HG02798 (cell line): ENCODE data around the gene TGFBR1.
A peak's percentile ranks its signal among the peaks of the same experiment; 100 is the strongest.
"Not testable (repeated sequence)": the region's sequence is repeated elsewhere in the genome, so short reads cannot be mapped to it uniquely, and the experiment has no call there.

Experiments
- ATAC-seq: cut with Tn5 transposase; IDR thresholded peaks from one replicate; pipeline ENCODE4 v1.9.1; 2021; ENCODE audit warnings: mild to moderate bottlenecking; ENCODE audit not compliant: unreplicated experiment, poor library complexity

TGFBR1 gene

DNA sequence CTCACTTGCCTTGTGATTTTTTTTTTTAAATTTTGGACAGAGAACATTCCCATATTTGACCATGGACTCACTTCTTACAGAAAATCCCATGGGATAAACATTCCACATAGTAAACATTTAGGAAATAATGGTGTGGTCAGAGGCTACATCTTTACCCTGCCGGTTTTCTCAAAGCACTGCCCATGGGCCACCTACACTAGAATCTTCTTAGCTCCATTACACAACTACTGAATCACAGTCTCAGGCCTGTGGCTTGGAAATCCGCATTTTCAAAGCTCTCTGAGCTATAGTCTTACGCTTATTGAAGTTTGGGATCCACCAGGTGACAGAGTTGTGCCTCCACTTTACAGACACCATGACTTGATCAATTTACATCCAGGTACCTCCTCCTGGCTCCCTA, 77.4 kb downstream of the TGFBR1 start:
- ATAC-seq, result no peak

DNA sequence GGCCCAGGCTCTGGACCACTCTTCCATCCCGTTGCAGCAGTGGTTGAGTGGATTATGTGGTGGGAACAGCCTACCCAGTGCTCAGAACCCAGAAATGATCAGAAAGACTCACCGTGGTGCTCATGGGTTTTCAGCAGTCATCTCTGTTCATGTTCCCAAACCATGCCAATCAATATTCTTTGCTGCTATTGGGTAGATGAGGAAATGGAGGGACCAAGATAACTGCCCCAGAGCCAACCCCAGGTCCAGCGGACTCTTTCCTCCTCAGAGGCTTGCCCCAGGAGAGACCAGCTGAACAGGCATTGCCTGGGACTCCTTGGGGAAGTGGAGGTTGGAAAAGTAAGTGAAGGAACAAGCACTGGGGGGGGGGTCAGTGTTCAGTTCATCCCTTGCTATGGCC, 78.7 kb downstream of the TGFBR1 start:
- no peak for ATAC-seq

DNA sequence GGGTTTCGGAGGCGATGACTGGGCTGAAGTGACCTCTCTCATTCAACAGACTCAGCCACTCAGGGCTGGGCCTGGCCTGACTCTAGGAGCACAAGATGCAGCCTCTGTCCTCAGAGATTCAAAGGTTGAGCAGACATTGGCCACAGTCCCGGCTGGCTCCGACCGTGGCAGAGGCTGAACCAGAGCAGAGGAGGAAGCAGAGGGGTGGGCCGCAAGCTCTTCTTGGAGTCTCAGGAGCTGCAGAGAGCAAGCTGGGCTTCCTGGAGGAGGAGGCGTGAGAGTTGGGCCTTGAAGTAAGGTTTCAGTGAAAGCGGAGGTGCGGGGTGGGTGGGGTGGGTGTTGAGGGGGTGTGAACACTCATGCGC, 79.2 kb downstream of the TGFBR1 start:
- no peak for ATAC-seq

DNA sequence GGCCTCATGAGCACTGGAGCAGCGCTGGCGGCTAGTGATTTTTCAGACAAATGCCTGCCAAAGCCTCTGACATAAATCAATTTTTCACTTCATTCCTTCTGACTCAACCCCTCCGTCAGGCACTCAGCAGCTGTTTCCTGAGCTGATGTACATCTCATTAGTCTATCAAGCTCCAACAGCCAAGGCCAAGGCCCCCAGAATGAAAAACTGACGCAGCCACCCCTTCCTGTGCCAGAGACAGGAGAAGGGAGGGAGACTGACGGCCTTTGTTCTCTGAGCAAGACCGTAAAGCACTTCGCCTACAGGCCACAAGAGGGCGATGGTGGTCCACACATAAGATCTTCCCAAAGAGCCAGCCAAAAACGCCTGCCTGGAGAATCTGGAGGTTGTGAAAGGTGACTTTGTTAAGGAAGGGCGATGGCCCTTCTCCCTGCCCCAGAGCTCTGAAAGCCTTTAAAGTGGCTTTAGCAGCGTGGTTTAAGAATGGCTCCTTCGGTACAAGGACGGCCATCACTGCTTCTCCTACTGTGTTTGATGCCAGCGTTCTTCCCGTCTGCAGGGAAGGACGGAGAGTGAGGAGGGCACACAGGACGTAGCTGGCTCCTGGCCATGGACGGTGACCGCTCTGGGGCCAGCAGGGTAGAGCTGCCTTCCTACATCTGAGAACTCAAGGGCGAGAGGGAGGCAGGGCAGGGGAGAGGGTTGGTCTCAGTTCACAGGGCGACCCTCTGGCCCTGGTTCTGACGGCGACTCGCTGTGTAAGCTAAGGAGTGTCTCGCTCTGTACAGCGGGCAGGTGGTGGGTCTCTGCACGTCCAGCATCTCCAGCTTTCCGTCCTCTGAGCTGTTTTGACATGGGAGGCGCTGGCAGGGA, 79.8 kb downstream of the TGFBR1 start:
- ATAC-seq, result peak; percentile 44

DNA sequence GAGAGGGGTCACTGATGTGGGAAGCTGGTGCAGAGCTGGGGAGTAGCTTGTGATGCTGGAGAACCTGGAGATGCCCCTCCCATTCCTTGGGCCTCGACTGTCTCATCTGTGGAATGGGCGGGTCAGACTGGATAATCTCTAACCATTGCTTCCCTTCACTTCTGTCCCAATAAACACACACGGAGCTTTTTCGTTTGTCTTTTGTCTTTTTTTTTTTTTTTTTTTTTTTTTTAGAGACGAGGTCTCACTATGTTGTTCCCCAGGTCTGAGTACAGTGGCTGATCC, 80.4 kb downstream of the TGFBR1 start:
- no peak for ATAC-seq

DNA sequence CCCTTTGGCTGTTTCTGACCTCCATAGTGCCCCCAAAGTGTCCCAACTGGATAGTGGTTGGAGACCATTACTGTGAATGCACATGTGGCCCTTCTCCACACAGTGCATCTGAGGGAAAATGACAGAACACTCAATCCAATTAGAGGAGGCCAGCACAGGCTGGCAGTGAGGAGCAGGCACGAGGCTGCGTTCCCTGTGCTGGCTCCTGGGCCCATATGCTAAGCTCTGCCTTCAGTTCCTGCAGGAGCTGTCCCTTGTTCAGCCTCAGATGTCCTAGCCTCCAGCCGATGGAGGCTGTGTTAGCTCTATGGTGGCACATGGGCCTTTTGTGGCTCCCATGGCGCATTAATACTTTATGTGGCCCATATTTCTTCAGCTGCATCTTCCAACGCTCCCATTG, 81.0 kb downstream of the TGFBR1 start:
- ATAC-seq, result no peak

DNA sequence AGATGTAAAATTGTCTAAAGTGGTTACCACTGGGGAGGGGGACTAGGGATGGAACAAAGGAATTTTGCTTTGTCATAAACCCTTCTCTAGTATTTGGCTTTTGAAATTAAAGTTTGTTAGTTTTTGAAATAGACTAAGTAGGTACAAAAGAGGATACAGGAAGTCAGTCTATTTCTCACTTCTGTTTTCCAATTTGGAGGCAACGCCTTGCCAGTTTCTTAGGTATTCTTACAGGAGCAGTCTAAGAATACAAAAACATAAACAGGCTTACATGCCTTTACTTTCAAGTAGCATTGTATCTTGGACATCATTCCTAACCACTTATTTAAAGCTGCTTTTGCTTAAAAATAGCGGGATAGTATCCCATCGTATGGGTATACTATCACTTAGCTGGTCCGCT, 82.4 kb downstream of the TGFBR1 start:
- ATAC-seq, result no peak

DNA sequence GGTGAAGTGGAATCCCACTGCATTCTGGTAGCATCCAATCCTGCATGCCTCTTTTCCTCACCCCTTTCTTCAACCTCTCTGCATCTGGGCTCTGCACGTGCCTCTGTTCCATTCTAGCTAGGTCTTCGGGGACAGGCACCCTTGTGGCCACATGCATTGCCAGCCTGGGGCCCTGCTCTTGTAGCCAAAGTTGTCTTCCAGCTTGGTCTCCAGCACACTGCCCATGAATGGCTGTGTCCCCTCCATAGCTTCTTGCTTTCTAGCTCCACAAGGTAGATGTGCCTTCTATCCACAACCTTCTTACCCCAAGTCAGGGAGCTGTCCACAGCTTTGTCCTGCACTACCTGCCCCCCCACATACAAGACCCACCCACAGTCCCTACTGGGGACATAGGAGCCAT, 84.3 kb downstream of the TGFBR1 start:
- no peak for ATAC-seq

DNA sequence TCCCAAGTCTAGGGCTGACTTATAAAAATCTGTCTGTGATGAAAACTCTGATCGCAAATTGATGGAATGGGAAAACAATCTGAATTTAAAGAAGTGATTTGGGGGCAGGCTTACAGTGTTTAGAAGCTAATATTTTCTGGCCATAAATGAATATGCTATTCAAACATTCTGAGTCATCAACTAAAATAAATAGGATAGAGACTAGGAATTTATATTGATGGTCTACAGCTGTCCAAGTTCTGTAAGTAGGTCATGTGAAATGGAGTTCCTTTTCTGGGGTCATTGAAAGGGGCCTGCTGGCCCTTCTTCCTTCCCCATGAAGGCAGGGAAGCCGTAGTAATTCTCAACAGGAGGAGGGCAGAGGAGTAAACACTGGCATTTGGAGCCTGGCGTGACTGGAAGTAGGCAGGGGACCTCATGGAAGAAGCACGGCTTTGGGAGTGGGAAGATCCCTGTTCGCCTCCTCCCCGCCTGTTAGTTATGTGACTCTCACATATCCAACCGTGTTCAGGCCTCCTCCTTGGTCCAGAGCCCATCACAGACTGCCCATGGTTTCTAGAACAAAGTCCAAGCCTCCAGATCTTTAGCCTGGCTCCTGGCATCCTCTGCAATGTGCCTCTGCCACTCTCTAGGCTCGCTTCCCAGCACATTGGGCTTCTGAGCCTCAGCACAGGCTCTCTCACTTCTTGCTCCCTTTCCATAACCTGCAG, 85.1 kb downstream of the TGFBR1 start:
- no peak for ATAC-seq

DNA sequence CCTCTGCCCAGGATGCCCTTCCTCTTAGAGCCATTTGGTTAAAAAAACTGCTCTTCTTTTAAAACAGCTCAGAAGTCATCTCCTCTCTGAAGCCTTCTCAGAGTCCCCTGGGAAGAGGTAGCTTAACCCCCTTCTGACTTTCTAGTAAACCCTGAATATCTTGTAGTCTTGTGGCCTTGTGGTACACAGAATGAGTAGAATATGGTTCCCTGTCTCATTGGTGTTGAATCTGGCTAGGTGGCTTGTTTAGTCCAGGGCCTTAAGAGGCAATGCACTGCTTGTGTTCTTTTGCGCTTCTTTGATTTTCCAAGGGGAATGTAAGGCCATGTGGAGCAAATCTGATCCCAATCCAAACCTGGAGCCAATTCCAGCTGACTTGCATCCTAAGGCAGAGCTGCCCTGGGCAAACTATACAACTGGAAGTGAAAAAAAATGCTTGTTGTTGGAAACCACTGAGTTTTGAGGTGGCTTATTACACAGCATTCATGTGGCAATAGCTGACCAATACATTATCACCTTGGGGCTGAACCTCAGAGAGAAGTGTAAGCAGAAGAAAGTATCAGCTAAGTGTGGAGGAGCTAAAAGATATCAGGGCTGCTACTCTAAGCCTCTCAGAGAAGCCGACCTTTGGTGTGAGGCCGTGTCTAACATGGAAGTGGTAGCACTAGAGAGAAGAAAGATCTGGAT, 85.8 kb downstream of the TGFBR1 start:
- no peak for ATAC-seq

DNA sequence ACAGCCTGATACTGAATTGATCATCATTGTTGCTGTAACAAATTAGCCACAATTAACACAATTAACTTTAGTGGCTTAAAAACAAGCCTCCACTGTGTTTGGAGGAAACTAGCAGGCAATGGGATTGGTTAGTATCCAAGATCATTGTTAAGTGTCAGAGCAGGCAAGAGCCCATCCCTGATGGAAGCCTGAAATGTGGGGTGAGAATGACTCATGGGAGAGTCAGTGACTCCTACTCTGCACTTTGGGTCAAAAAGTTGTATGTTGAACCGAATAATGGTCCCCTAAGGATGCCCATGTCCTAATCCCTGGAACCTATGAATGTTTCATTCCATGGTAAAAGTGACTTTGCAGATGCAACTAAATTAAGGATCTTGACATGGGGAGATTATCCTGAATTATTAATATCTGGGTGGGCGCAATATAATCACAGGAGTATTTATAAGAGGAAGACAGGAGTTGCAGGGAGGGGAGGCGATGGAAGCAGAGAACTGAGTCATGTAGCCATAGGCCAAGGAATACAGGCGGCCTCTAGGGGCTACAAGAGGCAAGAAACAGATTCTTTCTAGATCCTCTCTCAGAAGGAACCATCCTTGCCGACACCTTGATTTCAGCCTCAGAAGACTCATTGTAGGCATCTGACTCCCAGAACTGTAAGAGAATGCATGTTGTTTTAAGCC, 88.0 kb downstream of the TGFBR1 start:
- ATAC-seq, result no peak

DNA sequence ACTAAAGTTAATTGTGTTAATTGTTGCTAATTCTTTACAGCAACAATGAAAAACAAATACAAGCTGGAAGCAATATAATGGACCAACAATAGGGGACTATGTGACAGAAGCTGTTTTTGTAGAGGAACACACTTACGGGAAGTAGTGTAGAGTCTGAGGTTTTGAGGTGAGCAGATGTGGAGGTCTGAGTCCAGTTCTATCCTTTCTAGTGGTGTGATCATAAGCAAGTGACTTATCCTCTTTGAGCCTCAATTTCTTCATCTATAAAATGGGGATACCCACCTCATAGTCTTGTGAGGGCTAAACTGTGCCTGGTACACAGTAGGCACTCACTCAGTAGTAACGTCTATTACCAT, 88.5 kb downstream of the TGFBR1 start:
- ATAC-seq, result no peak

DNA sequence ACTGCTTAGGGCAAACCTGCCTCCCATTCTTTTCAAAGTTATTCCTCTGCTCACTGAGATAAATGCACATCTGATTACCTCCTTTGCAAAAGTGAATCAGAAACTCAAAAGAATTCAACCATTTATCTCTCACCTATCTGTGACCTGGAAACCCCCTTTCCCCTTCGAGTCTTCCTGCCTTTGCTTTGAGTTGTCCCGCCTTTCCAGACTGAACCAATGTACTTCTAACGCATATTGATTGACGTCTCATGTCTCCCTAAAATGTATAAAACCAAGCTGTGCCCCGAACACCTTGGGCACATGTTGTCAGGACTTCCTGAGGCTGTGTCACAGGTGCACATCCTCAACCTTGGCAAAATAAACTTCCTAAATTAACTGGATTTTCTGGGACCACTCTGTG, 91.6 kb downstream of the TGFBR1 start:
- not testable (repeated sequence) for ATAC-seq

DNA sequence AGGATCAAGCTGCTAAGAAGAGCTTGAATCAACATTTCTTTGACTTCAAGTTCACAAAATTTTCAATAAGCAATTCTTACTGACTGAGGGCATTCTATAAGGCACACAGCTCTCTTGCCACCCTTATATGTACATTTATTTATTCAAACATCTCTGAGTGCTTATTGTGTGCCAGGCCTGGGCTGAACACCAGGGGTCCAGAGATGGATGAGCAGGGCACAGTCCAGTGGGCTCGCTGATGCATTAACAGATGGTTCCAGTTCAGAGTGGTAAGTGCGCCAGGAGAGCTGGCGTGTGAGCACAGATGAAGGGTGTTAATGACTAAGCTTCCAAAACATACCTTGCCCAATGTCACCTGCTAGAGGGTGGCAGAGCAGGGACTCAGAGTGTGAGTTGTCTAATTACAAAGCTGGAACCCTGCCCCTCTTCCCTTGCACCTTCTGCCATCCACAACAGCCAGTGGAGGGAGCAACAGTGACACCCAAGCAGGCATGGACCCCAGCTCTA, 92.3 kb downstream of the TGFBR1 start:
- ATAC-seq, result no peak

DNA sequence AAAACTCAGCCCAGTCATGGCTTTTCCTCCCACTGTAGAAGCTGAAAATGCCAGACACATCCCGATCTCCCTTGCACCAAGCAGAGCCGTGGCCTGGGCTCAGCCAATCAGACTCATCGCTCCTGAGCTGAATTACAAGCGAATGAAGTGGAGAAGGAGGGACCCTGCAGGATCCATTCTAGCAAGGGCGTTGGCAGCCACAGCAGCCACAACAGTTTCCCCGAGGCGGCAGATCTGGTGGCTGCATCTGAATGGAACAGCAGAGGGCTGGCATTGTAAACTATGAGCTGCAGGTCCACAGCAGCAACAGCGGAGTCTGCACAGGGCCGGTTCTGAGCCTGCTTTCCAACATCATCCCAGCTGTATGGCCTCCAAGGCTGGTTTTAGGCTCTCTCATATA, 93.1 kb downstream of the TGFBR1 start:
- ATAC-seq, result no peak

DNA sequence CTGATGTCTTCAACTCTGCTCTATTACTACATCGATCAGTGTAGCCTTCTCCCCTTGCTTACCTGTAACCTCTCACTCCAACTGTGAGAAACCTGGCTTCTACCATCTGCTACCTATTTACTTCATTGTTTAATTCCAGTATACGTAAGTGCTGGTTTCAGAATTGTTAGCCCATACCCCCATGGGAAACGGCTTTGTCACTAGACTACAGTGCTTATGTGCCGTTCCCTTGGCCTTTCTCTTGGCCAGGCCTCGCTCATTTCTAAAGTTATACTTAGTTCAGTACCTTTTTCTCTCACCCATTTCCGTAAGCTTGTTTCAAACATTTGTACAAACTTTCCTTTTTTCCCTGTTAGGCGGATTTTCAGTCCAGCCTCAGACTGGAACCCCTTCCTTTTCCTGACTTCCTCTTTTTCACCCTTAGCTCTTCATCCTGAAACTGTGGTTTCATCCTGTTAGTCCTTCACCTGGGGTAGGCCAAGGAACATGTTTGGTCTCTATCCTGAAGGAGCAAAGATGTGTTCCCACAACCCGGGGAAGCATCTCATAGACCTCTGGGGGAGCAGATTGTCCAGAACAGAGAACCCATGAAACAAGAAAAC, 95.1 kb downstream of the TGFBR1 start:
- peak; percentile 64 for ATAC-seq

DNA sequence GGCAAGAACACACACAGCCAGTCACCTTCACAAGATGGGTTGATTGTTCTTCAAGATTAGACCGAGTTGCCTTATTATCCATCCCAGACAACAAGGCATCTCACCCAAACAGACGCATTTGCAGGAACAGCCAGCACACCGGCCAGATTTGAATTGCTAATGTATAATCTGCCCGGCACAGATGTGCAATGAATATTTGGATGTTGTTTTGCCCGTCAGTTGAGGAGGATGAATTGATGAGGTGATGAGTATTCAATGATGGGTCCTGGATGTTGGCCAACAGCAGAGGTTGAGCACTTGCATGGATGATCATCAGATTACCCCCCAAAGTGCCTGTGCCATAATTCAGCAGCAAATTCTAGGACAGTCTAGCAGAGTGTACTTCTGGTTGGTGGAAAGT, 96.7 kb downstream of the TGFBR1 start:
- no peak for ATAC-seq
